ENCODE measurements around the gene DNASE1L1. TPM values are rescaled to one million over a fixed set of nuclear protein-coding genes. Genes with fewer than 3 reads are reported as not detected.

The DNASE1L1 gene
- total and polyA plus RNA-seq, 2 of the 13 experiments (the other 11 are each of a cell fraction or from before 2014, with no cell fraction given), result 4.7 to 12.3 TPM

GRCh38 chrX:154428176-154429171 is 19.4 kb upstream of the DNASE1L1 start, which contains the start of gene ATP6AP1 (continued):
- TF ChIP-seq, protein P1, sequence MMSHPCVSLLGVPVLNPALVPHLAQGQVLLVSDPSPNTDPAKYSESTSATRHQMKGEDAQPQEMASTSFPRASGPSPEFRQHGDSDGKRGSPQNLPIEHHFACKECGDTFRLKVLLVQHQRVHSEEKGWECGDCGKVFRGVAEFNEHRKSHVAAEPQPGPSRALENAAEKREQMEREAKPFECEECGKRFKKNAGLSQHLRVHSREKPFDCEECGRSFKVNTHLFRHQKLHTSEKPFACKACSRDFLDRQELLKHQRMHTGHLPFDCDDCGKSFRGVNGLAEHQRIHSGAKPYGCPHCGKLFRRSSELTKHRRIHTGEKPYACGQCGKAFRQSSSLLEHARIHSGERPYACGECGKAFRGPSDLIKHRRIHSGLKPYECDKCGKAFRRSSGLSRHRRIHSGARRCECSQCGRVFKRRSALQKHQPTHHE (CRISPR knock-in tag; IDR thresholded peaks at IDR 0.05; ENCODE audit: borderline replicate concordance), result 0 out of 2 replicates have a peak, but pooled peaks have one; percentile 46

GRCh38 chrX:154426916-154427770 is 18.1 kb upstream of the DNASE1L1 start:
- intact Hi-C loops (cut with micrococcal nuclease; ENCODE audit: unreplicated experiment), result no loop called here
- Histone ChIP-seq H2AFZ (ENCODE audit: low read length) (no peak overlapping the region), H3K27ac (ENCODE audit: extremely low read length, insufficient read depth, low read length) (no peak overlapping the region), H3K4me2 (ENCODE audit: low read depth, low read length) (peak overlapping the region; percentile 74), H3K9ac (ENCODE audit: insufficient read depth, low read depth, low read length) (no peak overlapping the region), H3K4me1 (ENCODE audit: insufficient read depth, low read length) (peaks cover 33% of the 10 kb centered on the region), H4K20me1 (ENCODE audit: insufficient read depth, low read length) (no peaks in the 10 kb centered on the region), H3K27me3 (ENCODE audit: control insufficient read depth in 1 of 2, insufficient read depth in 2 of 2, low read length in 2 of 2) (no peaks in the 10 kb centered on the region), H3K9me3 (ENCODE audit: low read length) (no peaks in the 10 kb centered on the region), H3K4me3 (replicated peaks in 1 of 3; ENCODE audit: insufficient read depth in 1 of 3, low read depth in 2 of 3, low read length in 3 of 3) (no peak overlapping the region), H3K36me3 (replicated peaks in 1 of 2; ENCODE audit: control insufficient read depth in 1 of 2, insufficient read depth in 2 of 2, low read length in 2 of 2) (no peaks in the 10 kb centered on the region), H3K79me2 (ENCODE audit: insufficient read depth, low read length) (peaks cover 15% of the 10 kb centered on the region)
- DNase-seq (ENCODE audit: low spot score) (no peak), FAIRE-seq (no peak), ATAC-seq (no peak)
- POLR2A ChIA-PET, result interaction anchor here (0.8 to 3.4 kb wide), 2 partner anchors 28 to 30 kb away, joined by 3 to 24 read pairs; partner anchors contain the start of gene RPL10
- CTCF ChIA-PET (ENCODE audit: low intra/inter-chr PET ratio, low total read pairs), result no interaction called here
- WGBS (ENCODE audit: low lambda C conversion rate), result 94% methylated on average over 8 of the region's 13 CpGs
- TF ChIP-seq ZNF839 (CRISPR knock-in tag; IDR thresholded peaks at IDR 0.05; ENCODE audit: borderline replicate concordance), result no peak
- TF ChIP-seq SP2 (CRISPR knock-in tag; IDR thresholded peaks at IDR 0.05), result no peak
- TF ChIP-seq SIX4 (CRISPR knock-in tag; IDR thresholded peaks at IDR 0.05), result no peak
- TF ChIP-seq IKZF4 (CRISPR knock-in tag; IDR thresholded peaks at IDR 0.05; ENCODE audit: borderline replicate concordance, low read depth, not compliant biosample characterization), result no peak
- no peak for TF ChIP-seq NFYB (CRISPR knock-in tag; IDR thresholded peaks at IDR 0.05)
- no peak for TF ChIP-seq KLF13 (CRISPR knock-in tag; IDR thresholded peaks at IDR 0.05)
- TF ChIP-seq ESRRA (CRISPR knock-in tag; IDR thresholded peaks at IDR 0.05; ENCODE audit: low read depth), result peak; percentile 75; the same call in 1 of the 2 replicates
- TF ChIP-seq PLRG1 (conservative IDR thresholded peaks at IDR 0.05), result no peak
- no peak for TF ChIP-seq NFRKB (IDR thresholded peaks at IDR 0.05)
- 0 out of 2 replicates have a peak, but pooled peaks have one; percentile 63 for TF ChIP-seq ZNF460 (CRISPR knock-in tag; IDR thresholded peaks at IDR 0.05; ENCODE audit: borderline replicate concordance)
- TF ChIP-seq TGIF2 (CRISPR knock-in tag; IDR thresholded peaks at IDR 0.05), result no peak
- TF ChIP-seq HNF4A (CRISPR knock-in tag; IDR thresholded peaks at IDR 0.05), result peak; percentile 41; the same call in 1 of the 2 replicates
- no peak for TF ChIP-seq GABPA (IDR thresholded peaks at IDR 0.05; ENCODE audit: low read depth, low read length)
- peak; percentile 54; the same call in 1 of the 2 replicates for TF ChIP-seq GABPA (CRISPR knock-in tag; IDR thresholded peaks at IDR 0.05; ENCODE audit: low read depth)
- TF ChIP-seq, protein P2, sequence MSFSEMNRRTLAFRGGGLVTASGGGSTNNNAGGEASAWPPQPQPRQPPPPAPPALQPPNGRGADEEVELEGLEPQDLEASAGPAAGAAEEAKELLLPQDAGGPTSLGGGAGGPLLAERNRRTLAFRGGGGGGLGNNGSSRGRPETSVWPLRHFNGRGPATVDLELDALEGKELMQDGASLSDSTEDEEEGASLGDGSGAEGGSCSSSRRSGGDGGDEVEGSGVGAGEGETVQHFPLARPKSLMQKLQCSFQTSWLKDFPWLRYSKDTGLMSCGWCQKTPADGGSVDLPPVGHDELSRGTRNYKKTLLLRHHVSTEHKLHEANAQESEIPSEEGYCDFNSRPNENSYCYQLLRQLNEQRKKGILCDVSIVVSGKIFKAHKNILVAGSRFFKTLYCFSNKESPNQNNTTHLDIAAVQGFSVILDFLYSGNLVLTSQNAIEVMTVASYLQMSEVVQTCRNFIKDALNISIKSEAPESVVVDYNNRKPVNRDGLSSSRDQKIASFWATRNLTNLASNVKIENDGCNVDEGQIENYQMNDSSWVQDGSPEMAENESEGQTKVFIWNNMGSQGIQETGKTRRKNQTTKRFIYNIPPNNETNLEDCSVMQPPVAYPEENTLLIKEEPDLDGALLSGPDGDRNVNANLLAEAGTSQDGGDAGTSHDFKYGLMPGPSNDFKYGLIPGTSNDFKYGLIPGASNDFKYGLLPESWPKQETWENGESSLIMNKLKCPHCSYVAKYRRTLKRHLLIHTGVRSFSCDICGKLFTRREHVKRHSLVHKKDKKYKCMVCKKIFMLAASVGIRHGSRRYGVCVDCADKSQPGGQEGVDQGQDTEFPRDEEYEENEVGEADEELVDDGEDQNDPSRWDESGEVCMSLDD (CRISPR knock-in tag; IDR thresholded peaks at IDR 0.05; ENCODE audit: borderline replicate concordance), result no peak
- BruUV-seq (replicated peaks), result no TSS peak
- in situ Hi-C loops (cut with HindIII; ENCODE audit: extremely low pct_ligation_motif_present, low pct_unique_long_range_greater_than_20kb), result no loop called here

Measured in HepG2 (cell line).